Stimulated activated CD8-positive, alpha-beta memory T cell treated with anti-CD3 and anti-CD28 coated beads, Interleukin-4, amount 100 ng/mL, for 24 hours (primary cell): Measurements from ENCODE around the gene TNFSF18.

Source experiments
- DNase-seq: peaks from one replicate; pipeline ENCODE4 v3.0.0-alpha.2; 2020; ENCODE audit warnings: low read depth

TNFSF18 gene

GRCh38 chr1:173038875-173039554 lies 11.7 kb downstream of the TNFSF18 start:
- no peak for DNase-seq

- DNase-seq = no peak
Observed at GRCh38 chr1:173024543-173024942, 26.2 kb downstream of the TNFSF18 start.

- no peak for DNase-seq
Observed at GRCh38 chr1:173023343-173023742, 27.4 kb downstream of the TNFSF18 start.

GRCh38 chr1:173020138-173020750 lies 30.5 kb downstream of the TNFSF18 start:
- no peak for DNase-seq

- DNase-seq = no peak
Observed at GRCh38 chr1:173017792-173018191, 32.9 kb downstream of the TNFSF18 start.

GRCh38 chr1:173016419-173016818 lies 34.3 kb downstream of the TNFSF18 start:
- no peak for DNase-seq

GRCh38 chr1:173015629-173016028 lies 35.1 kb downstream of the TNFSF18 start:
- DNase-seq = no peak

- no peak for DNase-seq
Observed at GRCh38 chr1:173014160-173014559, 36.6 kb downstream of the TNFSF18 start.

GRCh38 chr1:173012126-173012525 lies 38.6 kb downstream of the TNFSF18 start:
- no peak for DNase-seq

GRCh38 chr1:173009597-173009996 lies 41.1 kb downstream of the TNFSF18 start:
- no peak for DNase-seq

GRCh38 chr1:173005196-173005864 lies 45.4 kb downstream of the TNFSF18 start:
- no peak for DNase-seq

- no peak for DNase-seq
Observed at GRCh38 chr1:173002891-173003838, 47.6 kb downstream of the TNFSF18 start.

- no peak for DNase-seq
Observed at GRCh38 chr1:172999349-172999748, 51.4 kb downstream of the TNFSF18 start.

- no peak for DNase-seq
Observed at GRCh38 chr1:172997941-172998361, 52.8 kb downstream of the TNFSF18 start.

GRCh38 chr1:172993640-172994039 lies 57.1 kb downstream of the TNFSF18 start:
- no peak for DNase-seq

- no peak for DNase-seq
Observed at GRCh38 chr1:172991674-172992400, 58.9 kb downstream of the TNFSF18 start.

GRCh38 chr1:172990598-172991215 lies 60.0 kb downstream of the TNFSF18 start:
- no peak for DNase-seq
